ENCODE results near the gene PCBP4.

PCBP4 gene

GRCh38 chr3:51928438-51928837, 38.8 kb downstream of the PCBP4 start:
- no peak for DNase-seq (ENCODE audit: low read depth in 2 of 2)
- no peak overlapping the region for H3K4me3 ChIP-seq (replicated peaks in 1 of 2; ENCODE audit: low read depth in 2 of 2, low read length in 2 of 2)
- no peak for TF ChIP-seq CTCF (IDR thresholded peaks at IDR 0.05; ENCODE audit: low read depth, low read length)

- no peak for DNase-seq (ENCODE audit: low read depth in 2 of 2)
- H3K4me3 ChIP-seq (replicated peaks in 1 of 2; ENCODE audit: low read depth in 2 of 2, low read length in 2 of 2), result no peak overlapping the region
- no peak for TF ChIP-seq CTCF (IDR thresholded peaks at IDR 0.05; ENCODE audit: low read depth, low read length)
These were observed 39.9 kb downstream of the PCBP4 start for GRCh38 chr3:51927061-51927977.

GRCh38 chr3:51921081-51921578, 46.1 kb downstream of the PCBP4 start:
- DNase-seq (ENCODE audit: low read depth in 2 of 2), result no peak
- no peak overlapping the region for H3K4me3 ChIP-seq (replicated peaks in 1 of 2; ENCODE audit: low read depth in 2 of 2, low read length in 2 of 2)
- TF ChIP-seq CTCF (IDR thresholded peaks at IDR 0.05; ENCODE audit: low read depth, low read length), result no peak

GRCh38 chr3:51916418-51916817, 50.8 kb downstream of the PCBP4 start:
- no peak for DNase-seq (ENCODE audit: low read depth in 2 of 2)
- no peak for TF ChIP-seq CTCF (IDR thresholded peaks at IDR 0.05; ENCODE audit: low read depth, low read length)
- H3K4me3 ChIP-seq (replicated peaks in 1 of 2; ENCODE audit: low read depth in 2 of 2, low read length in 2 of 2), result no peak overlapping the region

- H3K4me3 ChIP-seq (replicated peaks in 1 of 2; ENCODE audit: low read depth in 2 of 2, low read length in 2 of 2), result no peak overlapping the region
- no peak for DNase-seq (ENCODE audit: low read depth in 2 of 2)
- TF ChIP-seq CTCF (IDR thresholded peaks at IDR 0.05; ENCODE audit: low read depth, low read length), result no peak
These were observed 59.2 kb downstream of the PCBP4 start for GRCh38 chr3:51908026-51908425.
